ENCODE results near the gene MIX23. TPM values are rescaled to one million over a fixed set of nuclear protein-coding genes. Genes with fewer than 3 reads are reported as not detected.
"Not testable (repeated sequence)": the region's sequence is repeated elsewhere in the genome, so short reads cannot be mapped to it uniquely, and the experiment has no call there.

The MIX23 gene
- total and polyA plus RNA-seq, 10 donors: 18.4 to 32.9 (median 22.2) TPM

- no peaks in the 10 kb centered on the region for H3K4me1 ChIP-seq
Observed at GRCh38 chr3:122366379-122366749, 16.7 kb downstream of the MIX23 start.

GRCh38 chr3:122365582-122366378 lies 17.3 kb downstream of the MIX23 start:
- H3K9me3 ChIP-seq; H3K4me3 ChIP-seq; H3K27me3 ChIP-seq (replicated peaks in 1 of 7); H3K4me1 ChIP-seq; H3K27ac ChIP-seq; intact Hi-C loops (cut with DNase I; ENCODE audit: low total_unique reads); DNase-seq: not testable (repeated sequence)
- peaks cover 0 to 100% (median 37%) of the 10 kb centered on the region in 6 donors for H3K36me3 ChIP-seq
- 83 to 93% (median 92%) methylated on average over 10 of the region's 10 CpGs for WGBS, 5 donors

More at GRCh38 chr3:122366379-122366749, 16.7 kb downstream of the MIX23 start:
- DNase-seq: no peak
- Histone ChIP-seq H3K9me3 (no peaks in the 10 kb centered on the region), H3K36me3 (peaks cover 2 to 100% (median 40%) of the 10 kb centered on the region in 6 donors), H3K4me3 (no peak overlapping the region), H3K27me3 (replicated peaks in 1 of 7) (no peaks in the 10 kb centered on the region), H3K27ac (no peak overlapping the region)
- intact Hi-C loops (cut with DNase I; ENCODE audit: low total_unique reads): no loop called here
- 94 to 97% (median 95%) methylated on average over 5 of the region's 5 CpGs for WGBS, 5 donors
- TF ChIP-seq CTCF (IDR thresholded peaks at IDR 0.05 in 8 of 11, conservative IDR thresholded peaks at IDR 0.05 in 3 of 11): no peak

GRCh38 chr3:122365073-122365472 lies 18.0 kb downstream of the MIX23 start:
- intact Hi-C loops (cut with DNase I; ENCODE audit: low total_unique reads): no loop called here
- Histone ChIP-seq H3K4me3 (no peak overlapping the region), H3K9me3 (no peaks in the 10 kb centered on the region), H3K27ac (no peak overlapping the region), H3K27me3 (replicated peaks in 1 of 7) (no peaks in the 10 kb centered on the region), H3K36me3 (peaks cover 0 to 94% (median 34%) of the 10 kb centered on the region in 6 donors), H3K4me1 (no peaks in the 10 kb centered on the region)
- WGBS, 5 donors: 79 to 84% (median 81%) methylated on average over 1 of the region's 1 CpG
- no peak for DNase-seq
- TF ChIP-seq POLR2AphosphoS5 (IDR thresholded peaks at IDR 0.05): no peak
- no peak for TF ChIP-seq POLR2A (IDR thresholded peaks at IDR 0.05)
- no peak for TF ChIP-seq CTCF (IDR thresholded peaks at IDR 0.05 in 8 of 11, conservative IDR thresholded peaks at IDR 0.05 in 3 of 11)

- Histone ChIP-seq H3K9me3 (no peaks in the 10 kb centered on the region), H3K4me3 (no peak overlapping the region), H3K4me1 (no peaks in the 10 kb centered on the region), H3K36me3 (peaks cover 0 to 88% (median 31%) of the 10 kb centered on the region in 6 donors), H3K27ac (no peak overlapping the region), H3K27me3 (replicated peaks in 1 of 7) (no peaks in the 10 kb centered on the region)
- TF ChIP-seq POLR2A (IDR thresholded peaks at IDR 0.05) (no peak), CTCF (IDR thresholded peaks at IDR 0.05 in 8 of 11, conservative IDR thresholded peaks at IDR 0.05 in 3 of 11) (no peak), POLR2AphosphoS5 (IDR thresholded peaks at IDR 0.05) (no peak)
- intact Hi-C loops (cut with DNase I; ENCODE audit: low total_unique reads): no loop called here
- 64 to 94% (median 87%) methylated on average over 2 of the region's 2 CpGs for WGBS, 5 donors
- no peak for DNase-seq
Observed at GRCh38 chr3:122364490-122364889, 18.5 kb downstream of the MIX23 start.

All from spleen (tissue), 11 donors.